ENCODE results near the gene CAMKK1.

GRCh38 chr17:3896968-3897235 lies 4.0 kb upstream of the CAMKK1 start:
- TF ChIP-seq CTCF (IDR thresholded peaks at IDR 0.05) (no peak), POLR2A (IDR thresholded peaks at IDR 0.05) (no peak)
